Measurements from ENCODE around the gene FBXL7.

Gene FBXL7

GRCh38 chr5:15555176-15555575, 55.2 kb downstream of the FBXL7 start:
- Histone ChIP-seq H2AFZ (ENCODE audit: low read depth, low read length) (peak overlapping the region; percentile 16; the same call in 1 of the 2 replicates), H3K4me1 (ENCODE audit: insufficient read depth, low read length) (peaks cover 37% of the 10 kb centered on the region), H3K27ac (ENCODE audit: low read length) (peak overlapping the region; percentile 95), H3K27me3 (ENCODE audit: insufficient read depth, low read length, poor library complexity) (no peaks in the 10 kb centered on the region), H3K79me2 (ENCODE audit: insufficient read depth, low read length) (peaks cover 10% of the 10 kb centered on the region), H3K4me3 (ENCODE audit: low read depth in 1 of 2, low read length in 2 of 2) (0 out of 4 replicates have a peak overlapping the region, but pooled peaks of 1 of the 2 experiments have one; percentile 18), H3K36me3 (ENCODE audit: insufficient read depth, low read length) (no peaks in the 10 kb centered on the region), H4K20me1 (ENCODE audit: insufficient read depth, low read length) (no peaks in the 10 kb centered on the region), H3K9ac (ENCODE audit: low read depth, low read length) (peak overlapping the region; percentile 47), H3K4me2 (ENCODE audit: insufficient read depth, low read length) (peak overlapping the region; percentile 50), H3K9me3 (ENCODE audit: insufficient read depth, low read length, severe bottlenecking) (no peaks in the 10 kb centered on the region)
- DNase-seq (peak; percentile 91), ATAC-seq (ENCODE audit: insufficient read depth, low read depth) (peak; percentile 97)
- TF ChIP-seq EZH2 (IDR thresholded peaks at IDR 0.05; ENCODE audit: borderline replicate concordance, low read depth, low read length, severe bottlenecking) = no peak
- TF ChIP-seq CTCF (IDR thresholded peaks at IDR 0.05; ENCODE audit: borderline replicate concordance, extremely low read depth, low read length, poor library complexity, severe bottlenecking) = no peak

- no peaks in the 10 kb centered on the region for H3K9me3 ChIP-seq (ENCODE audit: insufficient read depth, low read length, severe bottlenecking)
- no peaks in the 10 kb centered on the region for H4K20me1 ChIP-seq (ENCODE audit: insufficient read depth, low read length)
- no peaks in the 10 kb centered on the region for H3K36me3 ChIP-seq (ENCODE audit: insufficient read depth, low read length)
- TF ChIP-seq CTCF (IDR thresholded peaks at IDR 0.05; ENCODE audit: borderline replicate concordance, extremely low read depth, low read length, poor library complexity, severe bottlenecking) (no peak), EZH2 (IDR thresholded peaks at IDR 0.05; ENCODE audit: borderline replicate concordance, low read depth, low read length, severe bottlenecking) (no peak)
- H2AFZ ChIP-seq (ENCODE audit: low read depth, low read length) = no peak overlapping the region
- no peak overlapping the region for H3K4me3 ChIP-seq (ENCODE audit: low read depth in 1 of 2, low read length in 2 of 2)
- H3K9ac ChIP-seq (ENCODE audit: low read depth, low read length) = no peak overlapping the region
- H3K79me2 ChIP-seq (ENCODE audit: insufficient read depth, low read length) = peaks cover 8% of the 10 kb centered on the region
- H3K4me2 ChIP-seq (ENCODE audit: insufficient read depth, low read length) = no peak overlapping the region
- peaks cover 34% of the 10 kb centered on the region for H3K4me1 ChIP-seq (ENCODE audit: insufficient read depth, low read length)
- no peak overlapping the region; the same call in 1 of the 2 replicates for H3K27ac ChIP-seq (ENCODE audit: low read length)
- ATAC-seq (ENCODE audit: insufficient read depth, low read depth) (no peak), DNase-seq (no peak)
- H3K27me3 ChIP-seq (ENCODE audit: insufficient read depth, low read length, poor library complexity) = no peaks in the 10 kb centered on the region
Measured at GRCh38 chr5:15558240-15558639, 58.3 kb downstream of the FBXL7 start.

GRCh38 chr5:15558681-15559080, 58.7 kb downstream of the FBXL7 start:
- no peak overlapping the region for H3K4me2 ChIP-seq (ENCODE audit: insufficient read depth, low read length)
- H3K79me2 ChIP-seq (ENCODE audit: insufficient read depth, low read length) = peaks cover 8% of the 10 kb centered on the region
- no peak overlapping the region for H3K4me3 ChIP-seq (ENCODE audit: low read depth in 1 of 2, low read length in 2 of 2)
- H3K36me3 ChIP-seq (ENCODE audit: insufficient read depth, low read length) = no peaks in the 10 kb centered on the region
- DNase-seq (no peak), ATAC-seq (ENCODE audit: insufficient read depth, low read depth) (no peak)
- H4K20me1 ChIP-seq (ENCODE audit: insufficient read depth, low read length) = no peaks in the 10 kb centered on the region
- no peak overlapping the region for H2AFZ ChIP-seq (ENCODE audit: low read depth, low read length)
- H3K9ac ChIP-seq (ENCODE audit: low read depth, low read length) = no peak overlapping the region
- H3K4me1 ChIP-seq (ENCODE audit: insufficient read depth, low read length) = peaks cover 30% of the 10 kb centered on the region
- H3K9me3 ChIP-seq (ENCODE audit: insufficient read depth, low read length, severe bottlenecking) = no peaks in the 10 kb centered on the region
- no peaks in the 10 kb centered on the region for H3K27me3 ChIP-seq (ENCODE audit: insufficient read depth, low read length, poor library complexity)
- TF ChIP-seq CTCF (IDR thresholded peaks at IDR 0.05; ENCODE audit: borderline replicate concordance, extremely low read depth, low read length, poor library complexity, severe bottlenecking) (no peak), EZH2 (IDR thresholded peaks at IDR 0.05; ENCODE audit: borderline replicate concordance, low read depth, low read length, severe bottlenecking) (no peak)
- no peak overlapping the region for H3K27ac ChIP-seq (ENCODE audit: low read length)

GRCh38 chr5:15560421-15560820, 60.4 kb downstream of the FBXL7 start:
- no peaks in the 10 kb centered on the region for H3K27me3 ChIP-seq (ENCODE audit: insufficient read depth, low read length, poor library complexity)
- TF ChIP-seq CTCF (IDR thresholded peaks at IDR 0.05; ENCODE audit: borderline replicate concordance, extremely low read depth, low read length, poor library complexity, severe bottlenecking) (no peak), EZH2 (IDR thresholded peaks at IDR 0.05; ENCODE audit: borderline replicate concordance, low read depth, low read length, severe bottlenecking) (no peak)
- H3K9me3 ChIP-seq (ENCODE audit: insufficient read depth, low read length, severe bottlenecking) = no peaks in the 10 kb centered on the region
- ATAC-seq (ENCODE audit: insufficient read depth, low read depth) = no peak
- no peak overlapping the region for H2AFZ ChIP-seq (ENCODE audit: low read depth, low read length)
- H3K4me1 ChIP-seq (ENCODE audit: insufficient read depth, low read length) = peaks cover 13% of the 10 kb centered on the region
- no peak overlapping the region for H3K27ac ChIP-seq (ENCODE audit: low read length)
- peaks cover 8% of the 10 kb centered on the region for H3K79me2 ChIP-seq (ENCODE audit: insufficient read depth, low read length)
- H3K9ac ChIP-seq (ENCODE audit: low read depth, low read length) = no peak overlapping the region
- H3K4me3 ChIP-seq (ENCODE audit: low read depth in 1 of 2, low read length in 2 of 2) = no peak overlapping the region
- DNase-seq = no peak
- no peak overlapping the region for H3K4me2 ChIP-seq (ENCODE audit: insufficient read depth, low read length)
- no peaks in the 10 kb centered on the region for H4K20me1 ChIP-seq (ENCODE audit: insufficient read depth, low read length)
- no peaks in the 10 kb centered on the region for H3K36me3 ChIP-seq (ENCODE audit: insufficient read depth, low read length)

Measured in DND-41 (cell line).